Measurements from ENCODE around the gene LPIN2.

- TF ChIP-seq CTCF (IDR thresholded peaks at IDR 0.05; ENCODE audit: insufficient read depth, low read length, poor library complexity, severe bottlenecking) (no peak), EZH2phosphoT487 (conservative IDR thresholded peaks at IDR 0.05; ENCODE audit: low read length) (no peak)
Observed at GRCh38 chr18:3040173-3040572, 27.2 kb upstream of the LPIN2 start.

All from SU-DHL-6 (cell line).